ENCODE measurements around the gene PLEKHO2. TPM values are rescaled to one million over a fixed set of nuclear protein-coding genes. Genes with fewer than 3 reads are reported as not detected.

Gene PLEKHO2
- total RNA-seq, 1 donor from 2014 or later = 18.0 TPM

DNA sequence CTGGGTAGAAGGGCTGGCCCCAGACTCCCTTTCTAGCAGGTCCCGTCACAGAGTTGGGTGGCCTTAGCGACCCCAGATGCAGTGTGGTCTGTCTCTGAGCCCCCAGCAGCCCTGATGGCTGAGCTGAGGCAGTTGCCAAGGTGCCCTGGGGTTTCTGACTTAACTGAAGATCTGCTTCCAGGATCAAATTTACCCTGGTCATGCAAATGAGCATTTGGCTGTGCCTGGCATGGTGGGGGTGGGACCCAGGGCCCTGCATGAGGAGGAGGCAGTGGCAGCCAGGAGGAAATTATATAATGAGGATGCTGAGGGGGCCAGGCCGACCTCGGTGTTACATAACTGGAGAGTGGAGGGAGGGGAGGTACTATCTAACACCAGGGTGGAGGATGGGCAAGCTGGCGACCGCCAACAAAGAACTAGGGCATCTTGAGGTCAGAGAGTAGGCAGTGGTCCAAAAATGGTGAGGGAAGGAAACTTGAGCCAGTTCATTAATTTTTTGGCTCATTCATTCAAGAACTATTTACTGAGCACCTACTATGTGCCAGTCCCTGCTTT, 16.4 kb downstream of the PLEKHO2 start:
- Mint-ChIP-seq H3K4me3 (ENCODE audit: unreplicated experiment) (no peak overlapping the region), H3K36me3 (ENCODE audit: unreplicated experiment) (no peaks in the 10 kb centered on the region), H3K27ac (ENCODE audit: unreplicated experiment) (no peak overlapping the region), H3K9me3 (ENCODE audit: unreplicated experiment) (peaks cover 2% of the 10 kb centered on the region), H3K27me3 (ENCODE audit: unreplicated experiment) (peaks cover 11% of the 10 kb centered on the region), H3K4me1 (ENCODE audit: low read depth, unreplicated experiment) (peaks cover 29% of the 10 kb centered on the region)
- no peak for DNase-seq
- TF ChIP-seq, protein P1, sequence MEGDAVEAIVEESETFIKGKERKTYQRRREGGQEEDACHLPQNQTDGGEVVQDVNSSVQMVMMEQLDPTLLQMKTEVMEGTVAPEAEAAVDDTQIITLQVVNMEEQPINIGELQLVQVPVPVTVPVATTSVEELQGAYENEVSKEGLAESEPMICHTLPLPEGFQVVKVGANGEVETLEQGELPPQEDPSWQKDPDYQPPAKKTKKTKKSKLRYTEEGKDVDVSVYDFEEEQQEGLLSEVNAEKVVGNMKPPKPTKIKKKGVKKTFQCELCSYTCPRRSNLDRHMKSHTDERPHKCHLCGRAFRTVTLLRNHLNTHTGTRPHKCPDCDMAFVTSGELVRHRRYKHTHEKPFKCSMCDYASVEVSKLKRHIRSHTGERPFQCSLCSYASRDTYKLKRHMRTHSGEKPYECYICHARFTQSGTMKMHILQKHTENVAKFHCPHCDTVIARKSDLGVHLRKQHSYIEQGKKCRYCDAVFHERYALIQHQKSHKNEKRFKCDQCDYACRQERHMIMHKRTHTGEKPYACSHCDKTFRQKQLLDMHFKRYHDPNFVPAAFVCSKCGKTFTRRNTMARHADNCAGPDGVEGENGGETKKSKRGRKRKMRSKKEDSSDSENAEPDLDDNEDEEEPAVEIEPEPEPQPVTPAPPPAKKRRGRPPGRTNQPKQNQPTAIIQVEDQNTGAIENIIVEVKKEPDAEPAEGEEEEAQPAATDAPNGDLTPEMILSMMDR (IDR thresholded peaks at IDR 0.05; ENCODE audit: partially characterized antibody, unreplicated experiment) = no peak

DNA sequence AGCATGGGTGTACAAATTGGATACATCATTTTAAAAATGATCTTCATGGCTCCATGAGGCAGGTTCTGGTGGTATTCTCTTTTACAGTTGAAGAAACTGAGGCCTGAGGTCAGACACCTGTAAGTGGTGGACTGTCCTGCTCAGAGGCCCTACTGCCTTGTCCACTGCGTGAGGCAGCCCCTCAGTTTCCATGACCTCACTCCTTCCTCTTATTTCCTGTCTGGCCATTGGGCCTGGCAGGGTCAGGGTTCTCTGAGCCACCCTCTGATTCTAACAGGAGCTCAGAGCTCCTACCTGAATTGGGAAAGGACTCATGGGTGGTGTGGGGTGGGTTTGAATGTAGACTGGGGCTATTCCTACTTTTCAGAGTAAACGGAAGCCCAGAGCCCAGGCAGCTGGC, 17.5 kb downstream of the PLEKHO2 start:
- H3K27me3 Mint-ChIP-seq (ENCODE audit: unreplicated experiment) = peaks cover 14% of the 10 kb centered on the region
- TF ChIP-seq, protein P1 (IDR thresholded peaks at IDR 0.05; ENCODE audit: partially characterized antibody, unreplicated experiment) = no peak
- H3K4me1 Mint-ChIP-seq (ENCODE audit: low read depth, unreplicated experiment) = peaks cover 35% of the 10 kb centered on the region
- H3K36me3 Mint-ChIP-seq (ENCODE audit: unreplicated experiment) = no peaks in the 10 kb centered on the region
- no peak overlapping the region for H3K4me3 Mint-ChIP-seq (ENCODE audit: unreplicated experiment)
- H3K9me3 Mint-ChIP-seq (ENCODE audit: unreplicated experiment) = peaks cover 5% of the 10 kb centered on the region
- DNase-seq = no peak
- H3K27ac Mint-ChIP-seq (ENCODE audit: unreplicated experiment) = no peak overlapping the region

DNA sequence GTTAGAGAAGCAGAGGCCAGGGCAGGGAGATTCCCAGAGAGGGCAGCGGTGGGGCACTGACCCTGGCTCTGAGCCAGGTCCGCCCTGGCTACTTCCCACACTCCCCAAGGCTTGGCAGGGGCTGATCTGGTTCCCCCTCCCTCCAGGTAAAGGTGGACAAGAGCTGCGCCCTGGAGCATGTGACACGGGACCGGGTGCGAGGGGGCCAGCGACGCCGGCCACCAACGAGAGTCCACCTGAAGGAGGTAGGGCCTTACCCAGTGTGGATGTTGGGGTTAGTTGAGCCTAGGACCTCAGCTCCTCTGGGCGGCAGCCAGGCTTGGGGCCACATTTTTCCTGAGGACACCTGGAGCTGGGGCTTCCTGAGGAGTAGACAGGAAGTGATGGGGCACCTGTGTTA, 19.6 kb downstream of the PLEKHO2 start:
- Mint-ChIP-seq H3K9me3 (ENCODE audit: unreplicated experiment) (peaks cover 7% of the 10 kb centered on the region), H3K27ac (ENCODE audit: unreplicated experiment) (no peak overlapping the region), H3K27me3 (ENCODE audit: unreplicated experiment) (peaks cover 12% of the 10 kb centered on the region), H3K4me3 (ENCODE audit: unreplicated experiment) (no peak overlapping the region), H3K4me1 (ENCODE audit: low read depth, unreplicated experiment) (peaks cover 32% of the 10 kb centered on the region), H3K36me3 (ENCODE audit: unreplicated experiment) (no peaks in the 10 kb centered on the region)
- TF ChIP-seq, protein P1 (IDR thresholded peaks at IDR 0.05; ENCODE audit: partially characterized antibody, unreplicated experiment) = no peak
- DNase-seq = no peak

DNA sequence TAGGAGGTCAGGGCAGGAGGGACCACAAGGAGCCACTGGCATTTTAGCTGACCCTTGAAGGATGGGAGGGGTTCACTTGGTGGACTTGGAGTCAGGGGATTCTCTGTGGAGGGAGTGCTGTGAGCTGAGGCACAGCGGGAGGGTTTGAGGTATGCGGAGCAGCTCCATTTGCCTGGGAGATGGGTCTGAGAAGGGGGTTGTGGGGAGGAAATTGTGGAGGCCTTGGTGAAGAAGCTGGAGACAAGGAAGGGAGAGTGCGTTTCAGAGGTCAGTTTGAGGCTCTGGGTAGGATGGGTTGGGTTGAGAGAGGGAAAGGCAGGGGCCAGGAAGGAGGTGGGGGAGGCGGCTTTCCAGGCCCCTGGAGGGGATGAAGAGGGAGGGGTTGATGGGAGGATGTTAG, 20.2 kb downstream of the PLEKHO2 start:
- Mint-ChIP-seq H3K4me1 (ENCODE audit: low read depth, unreplicated experiment) (peaks cover 34% of the 10 kb centered on the region), H3K27ac (ENCODE audit: unreplicated experiment) (no peak overlapping the region), H3K9me3 (ENCODE audit: unreplicated experiment) (peaks cover 7% of the 10 kb centered on the region), H3K4me3 (ENCODE audit: unreplicated experiment) (no peak overlapping the region), H3K36me3 (ENCODE audit: unreplicated experiment) (no peaks in the 10 kb centered on the region), H3K27me3 (ENCODE audit: unreplicated experiment) (peaks cover 12% of the 10 kb centered on the region)
- DNase-seq = no peak
- TF ChIP-seq, protein P1 (IDR thresholded peaks at IDR 0.05; ENCODE audit: partially characterized antibody, unreplicated experiment) = no peak

DNA sequence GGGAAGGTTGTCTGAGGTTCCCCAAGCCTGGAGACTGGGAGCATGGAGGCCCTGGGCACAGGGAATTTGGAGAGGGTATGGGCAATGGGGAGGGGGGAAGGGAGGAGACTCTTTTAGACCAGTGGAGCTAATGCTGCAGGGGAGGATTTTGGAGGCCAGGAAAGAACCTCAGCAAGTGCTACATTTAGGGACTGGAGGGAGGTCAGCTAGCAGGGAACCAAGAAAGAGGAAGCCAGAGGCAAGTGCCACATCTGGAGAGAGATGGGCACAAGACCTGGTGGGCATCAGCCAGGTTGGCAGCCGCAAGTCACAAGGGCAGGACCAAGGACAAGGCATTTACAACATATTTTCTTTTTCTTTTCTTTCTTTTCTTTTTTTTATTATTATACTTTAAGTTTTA, 20.7 kb downstream of the PLEKHO2 start:
- Mint-ChIP-seq H3K4me3 (ENCODE audit: unreplicated experiment) (no peak overlapping the region), H3K9me3 (ENCODE audit: unreplicated experiment) (peaks cover 7% of the 10 kb centered on the region), H3K27ac (ENCODE audit: unreplicated experiment) (no peak overlapping the region), H3K27me3 (ENCODE audit: unreplicated experiment) (peaks cover 12% of the 10 kb centered on the region), H3K4me1 (ENCODE audit: low read depth, unreplicated experiment) (peaks cover 36% of the 10 kb centered on the region), H3K36me3 (ENCODE audit: unreplicated experiment) (no peaks in the 10 kb centered on the region)
- TF ChIP-seq, protein P1 (IDR thresholded peaks at IDR 0.05; ENCODE audit: partially characterized antibody, unreplicated experiment) = no peak
- no peak for DNase-seq
